Stimulated activated CD4-positive, alpha-beta T cell treated with anti-CD3 and anti-CD28 coated beads, Interleukin-15, amount 100 ng/mL, for 1 hour (primary cell): Measurements from ENCODE around the gene PCDH9.
"Not testable (repeated sequence)": the region's sequence is repeated elsewhere in the genome, so short reads cannot be mapped to it uniquely, and the experiment has no call there.

Source experiments
- DNase-seq, 2 donors: peaks; one replicate each; pipeline ENCODE4 v3.0.0-alpha.2; 2020; ENCODE audit warnings: low read depth in 1 of 2, low spot score in 1 of 2

The PCDH9 gene

DNA sequence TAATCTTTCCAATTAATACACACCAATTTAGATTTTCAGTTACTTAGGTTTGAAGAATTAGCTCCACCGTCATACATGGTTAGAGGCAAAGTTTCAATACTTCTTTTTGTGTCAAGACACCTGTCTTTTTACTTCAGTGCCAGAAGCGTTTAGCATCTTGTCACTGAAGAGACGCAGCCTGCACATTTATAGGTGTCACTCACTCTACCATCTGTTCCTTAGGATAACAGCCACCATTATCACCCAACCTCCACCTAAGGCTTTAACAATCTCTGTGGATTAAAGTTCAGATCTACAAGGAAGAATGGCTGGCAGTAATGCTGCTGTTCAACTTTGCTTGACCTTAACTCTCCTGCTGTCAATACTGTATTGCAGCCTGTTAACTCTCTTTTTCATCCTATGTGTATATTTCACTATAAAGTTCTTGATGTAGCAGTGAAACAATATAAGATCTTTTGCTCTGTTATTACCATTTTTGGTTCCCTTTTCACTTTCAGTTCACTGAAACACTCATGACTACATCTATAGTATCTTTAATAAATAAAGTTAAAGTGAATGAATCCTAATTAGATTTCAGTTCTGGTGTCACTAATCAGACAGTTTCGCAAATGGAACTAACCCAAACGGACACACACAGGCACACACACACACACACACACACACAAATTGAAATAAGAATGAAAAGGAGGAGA lies 435.6 kb downstream of the PCDH9 start:
- DNase-seq, result no peak

DNA sequence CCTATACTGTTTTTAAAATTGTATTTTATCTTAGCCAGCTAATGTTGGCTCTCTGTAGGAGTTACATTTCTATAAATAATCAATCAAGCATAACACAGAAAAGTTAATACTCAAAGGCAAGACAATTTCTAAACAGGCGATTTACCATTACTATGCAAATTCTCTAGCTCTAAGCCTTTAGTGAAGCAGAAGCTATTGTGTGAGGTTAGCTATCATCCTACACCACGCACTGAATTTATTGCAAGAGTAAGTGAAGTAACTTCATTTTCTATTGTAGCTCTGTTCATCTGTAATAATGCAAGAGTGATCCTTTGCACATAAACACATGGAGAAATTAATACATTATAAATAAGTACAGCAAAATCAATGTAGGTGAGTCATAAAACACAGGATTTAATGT lies 439.3 kb downstream of the PCDH9 start:
- no peak for DNase-seq

DNA sequence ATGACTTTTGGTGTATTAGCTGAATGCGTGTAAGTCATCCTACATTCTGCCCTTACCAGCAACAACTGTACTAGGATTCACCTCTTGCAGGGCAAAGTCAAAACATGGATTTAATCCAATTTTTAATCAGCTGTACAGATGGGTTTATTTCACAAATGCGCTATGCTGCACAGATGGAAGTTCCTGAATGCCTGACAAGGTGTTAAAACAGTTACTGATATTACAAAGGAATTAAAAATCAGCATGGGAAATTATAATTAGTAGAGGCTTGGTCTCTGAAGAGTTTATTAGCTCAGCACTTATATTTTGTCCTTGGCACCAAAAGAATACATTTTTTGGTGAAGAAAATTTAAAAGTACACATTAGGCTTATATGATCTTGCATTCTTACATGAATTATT lies 448.9 kb downstream of the PCDH9 start:
- no peak for DNase-seq

DNA sequence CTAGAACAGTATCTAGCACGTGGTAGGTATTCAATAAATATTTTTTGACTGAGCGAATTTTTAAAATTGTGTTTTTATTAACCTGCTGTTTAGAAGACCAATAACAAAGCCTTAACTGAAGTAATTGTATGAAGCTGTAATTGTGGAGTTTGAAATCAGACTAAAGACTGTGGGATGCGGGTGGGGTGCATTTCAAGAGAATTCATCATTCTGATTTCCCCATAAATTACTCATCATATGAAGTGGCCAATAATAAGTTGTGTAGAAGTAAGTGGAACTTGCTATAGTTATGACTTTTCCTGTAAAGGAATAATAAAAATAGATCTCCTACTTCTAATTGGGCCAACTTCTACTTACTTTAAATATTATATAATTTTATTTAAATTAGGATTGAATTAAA lies 449.3 kb downstream of the PCDH9 start:
- no peak for DNase-seq

DNA sequence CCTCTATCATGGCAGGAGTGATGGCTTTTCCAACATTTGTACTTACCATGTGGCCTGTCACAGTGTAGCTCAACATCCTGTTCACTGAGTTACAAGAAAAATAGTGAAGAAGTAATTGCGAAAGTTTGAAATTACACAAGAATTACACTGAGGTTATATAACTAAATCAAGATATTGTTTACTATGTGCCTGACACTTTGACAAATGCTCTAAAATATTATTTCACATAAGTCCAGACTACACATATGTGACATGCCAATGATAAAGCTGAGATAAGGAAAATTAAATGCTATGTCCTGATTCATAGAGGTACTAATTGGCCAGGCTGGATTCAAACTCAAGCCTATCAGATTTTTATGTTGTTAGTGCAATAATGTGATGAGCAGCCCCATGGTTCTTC lies 451.7 kb downstream of the PCDH9 start:
- DNase-seq, result no peak

DNA sequence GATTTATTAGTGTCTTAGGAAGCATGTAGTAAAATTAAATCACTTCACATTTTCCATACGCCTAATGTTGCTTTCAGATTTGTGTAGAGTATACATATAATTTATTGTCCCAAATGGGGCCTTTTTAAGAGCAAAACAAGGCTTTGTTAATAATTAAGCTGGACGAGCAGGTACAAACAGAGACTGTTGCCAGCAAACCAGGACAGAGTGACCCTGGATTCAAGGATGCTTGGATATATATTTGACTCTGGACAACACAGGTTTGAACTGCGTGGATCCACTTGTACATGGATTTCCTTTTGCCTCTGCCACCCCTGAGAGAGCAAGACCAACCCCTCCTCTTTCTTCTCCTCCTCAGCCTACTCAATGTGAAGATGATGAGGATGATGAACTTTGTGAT lies 454.9 kb downstream of the PCDH9 start:
- no peak for DNase-seq

DNA sequence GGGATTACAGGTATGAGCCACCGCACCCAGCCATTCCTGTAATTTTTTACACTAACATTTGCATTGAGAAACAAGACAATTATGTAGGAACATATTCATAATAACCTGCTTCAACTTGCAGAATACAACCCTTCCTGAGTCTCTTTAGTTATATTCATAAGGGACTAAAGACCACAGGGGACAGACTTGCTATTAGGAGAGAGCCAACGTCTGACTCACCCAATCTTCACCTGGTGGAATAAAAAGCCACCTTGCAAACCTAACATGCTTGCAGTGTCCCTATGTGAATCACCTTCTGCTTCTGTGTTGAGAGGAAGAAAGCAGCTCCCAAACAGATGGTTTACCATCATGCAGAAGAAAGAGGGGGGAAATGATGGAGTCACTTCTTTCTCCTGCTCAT lies 456.1 kb downstream of the PCDH9 start:
- DNase-seq, result no peak

DNA sequence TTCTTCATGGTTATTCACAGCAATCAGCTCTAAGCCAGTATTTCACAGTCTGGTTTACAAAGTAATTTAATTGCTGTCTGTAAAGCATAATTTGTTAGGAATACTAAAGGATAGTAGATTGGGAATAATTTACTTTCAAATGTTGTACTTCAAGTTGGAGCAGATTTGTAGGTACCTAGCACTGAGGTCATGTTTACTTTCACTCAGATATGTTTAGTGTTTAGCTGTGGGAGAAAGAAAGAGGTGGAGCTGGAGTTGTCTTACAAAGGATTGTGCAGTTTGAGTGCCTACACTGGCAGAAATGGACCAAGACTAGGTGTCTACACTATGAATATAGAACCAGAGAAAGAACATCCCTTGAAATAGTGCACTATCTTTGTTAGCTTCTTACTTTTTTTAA lies 464.6 kb downstream of the PCDH9 start:
- no peak for DNase-seq

DNA sequence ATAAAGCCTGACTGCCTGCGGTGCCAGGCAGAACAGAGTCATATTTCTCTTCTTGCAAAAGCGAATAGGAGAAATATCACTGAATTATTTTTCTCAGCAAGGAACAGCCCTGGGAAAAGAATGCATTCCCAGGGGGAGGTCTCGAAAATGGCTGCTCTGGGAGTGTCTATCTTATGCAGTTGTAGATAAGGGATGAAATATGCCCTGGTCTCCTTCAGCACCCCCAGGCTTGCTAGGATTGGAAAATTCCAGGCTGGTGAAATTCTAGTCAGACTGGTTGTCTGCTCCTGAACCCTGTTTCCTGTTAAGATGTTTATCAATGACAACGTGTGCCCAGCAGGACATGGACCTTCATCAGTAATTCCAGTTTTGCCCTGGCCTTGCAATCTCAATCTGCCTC lies 469.5 kb downstream of the PCDH9 start:
- DNase-seq, result not testable (repeated sequence)

DNA sequence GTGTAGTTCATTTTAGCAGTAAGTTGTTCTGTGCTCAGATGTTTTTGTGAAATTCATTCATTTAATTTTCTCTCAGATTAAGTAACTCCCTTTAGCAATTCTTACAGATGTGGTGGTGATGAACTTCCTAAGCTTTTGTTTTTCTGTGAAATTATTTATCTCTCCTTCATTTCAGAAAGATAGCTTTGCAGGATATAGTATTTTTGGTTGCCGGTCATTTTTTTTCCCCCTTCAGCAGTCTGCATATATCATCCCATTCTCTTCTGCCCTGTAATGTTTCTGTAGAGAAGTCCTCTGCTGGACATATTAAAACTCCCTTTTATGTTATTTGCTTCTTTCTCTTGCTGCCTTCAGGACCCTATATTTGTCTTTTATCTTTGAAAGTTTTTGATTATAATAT lies 470.2 kb downstream of the PCDH9 start:
- no peak for DNase-seq

DNA sequence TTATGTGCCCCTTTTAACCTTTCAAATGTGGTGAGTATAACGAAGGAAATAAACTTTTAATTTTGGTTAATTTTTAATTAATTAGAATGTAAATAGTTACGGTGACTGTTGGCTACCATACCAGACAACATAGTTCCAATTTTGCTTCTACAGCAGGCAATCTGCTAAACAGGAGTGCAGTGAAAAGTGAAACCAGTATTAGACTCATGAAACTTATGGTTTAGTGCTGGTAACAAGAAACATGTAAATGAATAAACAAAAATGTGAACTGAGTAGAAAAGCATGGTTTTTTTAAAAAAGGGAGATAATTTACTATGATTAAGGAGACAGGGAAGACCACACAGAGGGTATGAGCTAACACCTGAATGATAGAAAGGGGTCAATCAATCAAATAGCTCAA lies 478.4 kb downstream of the PCDH9 start:
- DNase-seq, result no peak

DNA sequence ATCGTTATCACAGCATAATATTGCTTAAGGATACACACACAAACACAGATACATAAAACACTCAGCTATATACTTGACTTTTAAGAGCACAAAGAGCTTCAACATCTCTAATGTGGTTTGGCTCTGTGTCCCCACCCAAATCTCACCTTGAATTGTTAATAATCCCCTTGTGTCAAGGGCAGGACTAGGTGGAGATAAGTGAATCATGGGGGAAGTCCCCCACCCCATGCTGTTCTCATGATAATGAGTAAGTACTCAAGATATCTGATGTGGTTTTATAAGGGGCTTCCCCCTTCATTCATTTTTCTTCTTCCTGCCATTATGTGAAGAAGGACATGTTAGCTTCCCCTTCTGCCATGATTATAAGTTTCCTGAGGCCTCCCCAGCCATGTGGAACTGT lies 481.4 kb downstream of the PCDH9 start:
- DNase-seq, result no peak

DNA sequence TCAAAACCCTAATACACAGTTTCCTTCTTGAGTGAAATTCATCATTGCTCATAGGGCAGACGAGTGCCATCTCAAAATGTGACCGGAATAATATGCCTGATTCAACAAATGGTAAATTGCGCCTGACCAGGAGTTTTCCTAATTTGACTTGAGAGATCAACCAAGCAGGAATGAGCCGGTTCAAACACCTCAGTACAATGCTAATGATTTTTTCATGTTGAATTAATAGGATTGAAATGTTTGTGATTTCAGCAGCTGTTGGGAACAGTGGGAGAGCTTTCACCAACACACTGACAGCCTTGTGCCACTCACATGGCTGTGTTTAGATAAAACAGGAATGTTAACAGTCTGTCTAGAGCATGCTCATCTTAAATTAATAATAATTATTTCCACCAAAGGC lies 484.8 kb downstream of the PCDH9 start:
- DNase-seq, result no peak

DNA sequence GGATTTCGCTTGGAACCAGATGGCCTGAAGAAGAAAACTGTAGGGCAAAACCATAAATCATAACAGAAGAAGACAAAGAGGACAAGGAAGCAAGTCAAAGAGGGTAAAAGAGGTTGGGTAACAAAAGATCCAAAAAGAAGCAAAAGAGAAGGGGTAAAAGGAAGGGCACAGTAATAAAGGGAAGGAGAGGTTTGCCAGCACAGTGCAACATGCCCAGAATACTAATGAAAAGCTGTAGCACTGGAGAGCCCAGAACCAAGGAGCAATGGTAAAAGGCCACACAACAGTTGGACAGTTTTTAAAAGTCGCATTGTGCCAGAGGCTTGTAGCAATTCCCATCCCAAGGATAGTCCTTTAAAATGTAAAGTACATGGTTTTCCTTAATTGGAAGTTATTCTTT lies 506.6 kb downstream of the PCDH9 start:
- DNase-seq, result no peak

DNA sequence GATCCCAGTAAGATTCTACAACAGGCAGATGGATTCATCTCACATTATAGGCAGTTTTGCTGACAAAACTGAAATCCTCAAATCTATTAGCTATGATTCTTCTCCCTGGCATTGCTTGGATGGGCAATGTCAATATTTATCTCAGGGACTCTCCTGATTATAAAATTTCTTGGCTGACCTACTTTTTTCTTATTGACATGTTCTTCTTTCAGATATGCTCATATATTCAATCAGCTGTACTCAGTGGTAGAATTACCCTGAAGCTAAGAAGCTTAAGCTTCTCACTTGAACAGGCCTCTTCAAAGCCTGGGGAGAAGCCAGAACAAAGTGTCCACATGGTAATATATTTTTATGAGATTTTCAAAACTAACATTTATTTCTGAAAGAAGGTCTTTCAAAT lies 513.6 kb downstream of the PCDH9 start:
- no peak for DNase-seq

DNA sequence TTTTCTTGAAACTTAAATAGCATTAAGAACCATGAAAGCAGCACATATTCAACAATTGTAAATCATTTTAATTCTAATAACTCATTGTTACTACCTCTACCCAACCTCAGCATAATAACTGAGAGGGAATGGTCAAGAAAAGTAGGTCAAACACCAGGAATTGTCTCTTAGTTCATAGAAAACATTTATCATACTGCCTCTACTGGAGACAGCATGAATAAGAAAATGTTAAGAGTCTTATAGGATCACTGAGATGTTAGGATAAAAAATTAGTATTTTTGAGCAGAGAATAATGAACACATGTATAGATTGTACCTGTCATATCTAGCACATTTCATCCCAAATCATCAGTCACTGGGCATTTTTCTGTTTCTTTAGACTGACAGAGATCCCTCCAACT lies 515.3 kb downstream of the PCDH9 start:
- no peak for DNase-seq

DNA sequence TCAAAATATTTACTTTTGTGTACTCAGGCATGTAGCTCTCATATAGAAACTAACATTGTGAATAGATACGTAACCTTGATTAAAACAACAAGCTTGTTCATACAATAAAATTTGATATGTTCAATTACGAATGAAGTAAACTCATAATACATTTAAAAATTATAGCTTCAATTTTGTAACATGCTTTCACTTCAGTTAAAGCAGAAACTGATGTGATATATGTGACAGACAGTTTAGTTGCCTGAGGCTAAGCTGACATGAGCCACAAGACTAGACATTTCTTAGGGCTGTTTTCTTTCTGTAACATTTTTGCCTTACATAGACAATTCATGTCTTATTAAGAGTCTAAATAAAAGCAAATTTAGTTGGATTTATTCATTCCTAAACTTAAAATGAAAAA lies 526.0 kb downstream of the PCDH9 start:
- DNase-seq, result no peak

DNA sequence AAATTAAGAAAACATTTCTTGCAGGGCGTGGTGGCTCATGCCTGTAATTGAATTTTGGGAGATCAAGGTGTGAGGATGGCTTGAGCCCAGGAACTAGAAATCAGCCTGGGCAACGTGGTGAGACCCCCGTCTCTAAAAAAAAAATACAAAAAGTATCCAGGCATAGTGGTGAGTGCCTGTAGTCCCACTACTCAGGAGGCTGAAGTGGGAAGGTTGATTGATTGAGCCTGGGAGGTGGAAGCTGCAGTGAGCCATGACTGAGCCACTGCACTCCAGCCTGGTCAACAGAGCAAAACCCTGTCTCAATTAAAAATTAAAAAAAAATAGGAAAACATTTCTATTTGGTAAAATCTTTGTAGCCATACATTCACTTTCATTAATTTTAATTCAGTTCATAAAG lies 526.5 kb downstream of the PCDH9 start:
- DNase-seq, result no peak

DNA sequence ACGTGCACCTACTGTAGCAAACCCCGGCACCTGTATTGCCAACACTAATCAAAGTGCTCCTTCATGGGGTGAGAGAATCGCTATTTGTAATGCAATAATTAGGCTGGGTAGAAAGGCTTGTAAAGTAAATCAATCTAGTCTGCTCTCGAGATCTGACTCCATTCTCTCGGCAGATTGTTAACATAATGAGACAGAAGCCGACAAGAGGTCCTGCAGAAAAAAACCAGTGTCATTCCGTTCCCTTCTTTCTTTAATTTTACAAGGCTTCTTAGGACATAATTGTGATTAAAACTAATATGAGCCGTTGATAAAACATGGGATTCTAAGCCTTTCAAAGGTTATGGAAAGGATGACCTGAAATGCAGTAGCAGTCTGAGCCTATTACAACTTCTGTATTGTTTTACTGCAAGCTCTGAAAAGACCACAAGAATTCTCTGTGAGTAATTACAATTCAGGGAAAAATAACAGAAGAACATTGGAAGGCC lies 530.0 kb downstream of the PCDH9 start:
- DNase-seq, result no peak

DNA sequence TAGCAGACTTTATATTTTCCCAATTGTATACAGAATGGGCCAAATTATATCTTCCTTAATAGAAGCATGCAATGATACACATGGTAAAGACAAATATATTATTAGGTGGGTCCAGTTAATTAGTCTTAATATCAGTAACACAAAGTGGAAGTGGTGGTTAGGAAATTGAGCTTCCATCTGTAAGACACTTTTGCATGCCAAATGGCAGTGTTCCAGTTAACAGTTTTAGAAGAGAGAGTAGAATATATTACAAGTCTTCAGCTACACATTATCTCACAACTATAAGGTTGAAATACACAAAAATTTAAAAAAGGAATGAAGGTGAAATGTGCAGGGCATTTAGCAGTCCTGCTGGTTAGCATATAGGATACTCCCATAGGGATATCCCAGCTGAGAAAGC lies 536.5 kb downstream of the PCDH9 start:
- no peak for DNase-seq

DNA sequence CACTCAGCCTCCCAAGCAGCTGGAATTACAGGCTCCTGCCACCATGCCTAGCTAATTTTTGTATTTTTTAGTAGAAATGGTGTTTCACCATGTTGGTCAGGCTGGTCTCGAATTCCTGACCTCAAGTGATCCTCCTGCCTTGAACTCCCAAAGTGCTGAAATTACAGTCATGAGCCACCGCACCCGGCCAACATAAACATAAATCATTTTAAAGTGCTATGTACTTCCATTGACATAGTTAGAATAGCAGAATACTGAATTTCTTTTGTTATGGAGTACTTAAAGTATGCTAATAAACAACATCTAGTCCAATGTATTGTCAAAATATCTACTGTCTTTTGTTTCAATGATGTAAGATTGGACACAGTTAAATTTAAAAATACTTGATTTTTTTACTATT lies 539.0 kb downstream of the PCDH9 start:
- no peak for DNase-seq

DNA sequence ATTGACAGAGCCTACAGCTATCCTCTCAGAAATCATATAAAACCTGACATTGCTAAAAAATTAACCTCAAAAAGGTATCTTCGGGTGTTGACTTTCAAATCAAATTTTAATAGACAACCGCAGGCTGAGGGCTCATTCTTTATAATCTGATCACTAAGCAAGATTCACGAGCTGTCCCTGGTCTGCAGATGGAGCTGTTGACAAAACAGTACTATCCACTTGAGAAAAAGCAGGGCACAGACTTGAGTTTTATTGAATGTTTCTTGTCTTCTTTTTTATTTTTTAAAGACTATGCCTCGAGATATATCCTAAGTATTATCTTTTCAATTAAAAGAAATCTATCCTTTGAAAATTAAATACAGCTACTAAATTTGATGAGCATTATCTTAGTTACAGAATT lies 540.5 kb downstream of the PCDH9 start:
- DNase-seq, result no peak

DNA sequence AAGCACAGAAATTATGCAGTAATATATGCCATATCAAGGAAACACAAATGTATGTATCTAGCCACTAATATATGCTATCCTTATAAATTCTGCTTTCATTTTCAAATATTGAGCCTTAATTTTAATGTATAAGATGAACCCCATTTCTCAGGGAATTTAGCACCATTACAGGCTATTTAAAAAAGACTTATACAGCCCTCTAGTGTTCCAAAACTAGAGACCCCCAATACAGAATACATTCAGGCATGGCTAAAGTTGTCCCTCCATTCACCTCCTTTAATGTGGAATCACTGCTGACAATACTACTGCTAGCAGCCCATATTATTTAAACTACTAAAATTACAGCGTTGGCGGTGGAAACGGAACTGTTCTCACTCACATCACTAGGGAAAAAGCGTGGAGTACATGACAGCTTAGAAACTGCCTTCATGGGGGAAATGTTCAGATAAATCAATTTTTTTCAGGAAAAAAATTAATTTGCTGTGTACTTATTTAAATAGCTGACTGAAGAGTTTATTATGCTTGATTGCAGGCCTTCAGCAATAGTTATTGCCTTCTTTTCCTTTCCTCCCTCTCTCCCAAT lies 541.0 kb downstream of the PCDH9 start:
- DNase-seq, result no peak
